Measurements from ENCODE around the gene YAF2.
A peak's percentile ranks its signal among the peaks of the same experiment; 100 is the strongest.

Gene YAF2

GRCh38 chr12:42213954-42214426 is 24.1 kb downstream of the YAF2 start:
- Histone ChIP-seq H3K27me3 (no peaks in the 10 kb centered on the region), H3K9me3 (no peaks in the 10 kb centered on the region), H3K4me1 (peaks cover 0 to 11% (median 7%) of the 10 kb centered on the region in 4 donors), H3K27ac (no peak overlapping the region), H3K36me3 (peaks cover 0 to 15% (median 0%) of the 10 kb centered on the region in 3 donors), H3K4me3 (no peak overlapping the region)
- no peak for TF ChIP-seq CTCF (IDR thresholded peaks at IDR 0.05)
- peak in 1 of 2 donors; percentile 43 for DNase-seq
- intact Hi-C loops (cut with DNase I; ENCODE audit: low total_unique reads): no loop called here

DNA sequence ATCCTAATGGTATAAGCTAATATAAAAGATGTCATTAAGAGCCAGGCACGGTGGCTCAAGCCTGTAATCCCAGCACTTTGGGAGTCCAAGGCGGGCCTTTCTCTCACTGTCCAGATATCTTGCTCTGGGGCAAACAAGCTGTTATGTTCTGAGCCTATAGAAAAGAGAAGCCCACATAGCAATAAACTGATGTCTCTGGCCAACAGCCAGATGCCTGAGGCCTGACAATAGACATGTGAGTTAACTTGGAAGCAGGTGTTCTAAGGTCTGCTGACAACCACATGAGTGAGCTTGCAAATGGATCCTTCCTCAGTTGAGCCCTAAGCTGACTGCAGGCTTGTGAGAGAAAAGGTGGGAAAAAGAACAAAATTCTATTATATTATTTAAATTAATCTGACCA is 25.0 kb downstream of the YAF2 start:
- H3K4me1 ChIP-seq: peaks cover 0 to 11% (median 7%) of the 10 kb centered on the region in 4 donors
- no peak for TF ChIP-seq CTCF (IDR thresholded peaks at IDR 0.05)
- peaks cover 0 to 15% (median 0%) of the 10 kb centered on the region in 3 donors for H3K36me3 ChIP-seq
- H3K4me3 ChIP-seq: no peak overlapping the region
- intact Hi-C loops (cut with DNase I; ENCODE audit: low total_unique reads): no loop called here
- H3K27me3 ChIP-seq: no peaks in the 10 kb centered on the region
- H3K9me3 ChIP-seq: no peaks in the 10 kb centered on the region
- no peak for DNase-seq
- H3K27ac ChIP-seq: no peak overlapping the region

- Histone ChIP-seq H3K27ac (no peak overlapping the region), H3K9me3 (no peaks in the 10 kb centered on the region), H3K36me3 (peaks cover 0 to 22% (median 0%) of the 10 kb centered on the region in 3 donors), H3K4me3 (no peak overlapping the region), H3K27me3 (no peaks in the 10 kb centered on the region), H3K4me1 (peaks cover 0 to under 1% (median 0%) of the 10 kb centered on the region in 4 donors)
- intact Hi-C loops (cut with DNase I; ENCODE audit: low total_unique reads): no loop called here
- DNase-seq: no peak
- no peak for TF ChIP-seq CTCF (IDR thresholded peaks at IDR 0.05)
These were observed 29.5 kb downstream of the YAF2 start for GRCh38 chr12:42208574-42208973.

DNA sequence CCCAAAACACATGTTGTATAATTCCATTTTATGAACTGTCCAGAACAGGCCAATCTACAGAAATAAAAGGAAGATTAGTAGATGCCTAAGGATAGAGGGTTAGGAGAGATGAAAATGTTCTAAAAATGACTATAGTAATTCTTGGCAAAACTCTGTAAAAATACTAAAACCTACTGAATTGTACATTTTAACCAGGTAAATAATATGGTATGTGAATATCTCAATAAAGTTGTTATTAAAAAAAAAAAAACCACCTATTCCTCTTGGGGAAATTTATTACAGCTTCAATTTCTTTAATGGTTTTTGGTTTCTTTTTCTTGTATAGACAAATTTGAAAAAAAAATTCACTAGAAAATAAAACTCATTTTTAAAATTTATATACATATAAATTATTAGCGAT is 33.2 kb downstream of the YAF2 start:
- no peaks in the 10 kb centered on the region for H3K4me1 ChIP-seq
- no peak for DNase-seq
- H3K4me3 ChIP-seq: no peak overlapping the region
- no peaks in the 10 kb centered on the region for H3K27me3 ChIP-seq
- no peak overlapping the region for H3K27ac ChIP-seq
- peaks cover 0 to 15% (median 0%) of the 10 kb centered on the region in 3 donors for H3K36me3 ChIP-seq
- no peak for TF ChIP-seq CTCF (IDR thresholded peaks at IDR 0.05)
- no peaks in the 10 kb centered on the region for H3K9me3 ChIP-seq
- intact Hi-C loops (cut with DNase I; ENCODE audit: low total_unique reads): no loop called here

GRCh38 chr12:42204362-42204761 is 33.7 kb downstream of the YAF2 start:
- Histone ChIP-seq H3K9me3 (no peaks in the 10 kb centered on the region), H3K27me3 (no peaks in the 10 kb centered on the region), H3K4me3 (no peak overlapping the region), H3K36me3 (peaks cover 0 to 11% (median 0%) of the 10 kb centered on the region in 3 donors), H3K27ac (no peak overlapping the region), H3K4me1 (no peaks in the 10 kb centered on the region)
- intact Hi-C loops (cut with DNase I; ENCODE audit: low total_unique reads): no loop called here
- TF ChIP-seq CTCF (IDR thresholded peaks at IDR 0.05): no peak
- DNase-seq: no peak

DNA sequence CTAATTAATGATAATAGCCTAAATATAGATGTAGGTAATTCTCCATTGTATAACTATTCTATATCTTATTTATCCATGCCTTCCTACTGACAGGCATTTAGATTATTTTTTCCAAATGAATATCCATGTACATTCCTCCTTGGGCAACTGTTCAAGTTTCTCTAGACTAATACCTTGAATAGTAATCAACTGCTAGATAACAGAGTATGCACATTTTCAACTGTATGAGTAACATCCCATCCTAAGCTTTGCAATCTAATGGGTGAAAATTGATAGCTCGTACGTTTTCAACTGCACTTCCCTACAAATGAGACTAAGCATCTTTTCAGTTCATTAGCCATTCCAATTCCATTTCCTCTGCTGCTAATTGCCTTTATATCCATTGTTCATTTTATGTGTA is 37.0 kb downstream of the YAF2 start:
- H3K27ac ChIP-seq: no peak overlapping the region
- no peaks in the 10 kb centered on the region for H3K27me3 ChIP-seq
- no peak for TF ChIP-seq CTCF (IDR thresholded peaks at IDR 0.05)
- DNase-seq: no peak
- intact Hi-C loops (cut with DNase I; ENCODE audit: low total_unique reads): no loop called here
- no peaks in the 10 kb centered on the region for H3K9me3 ChIP-seq
- H3K4me3 ChIP-seq: no peak overlapping the region
- peaks cover 5 to 15% (median 8%) of the 10 kb centered on the region in 3 donors for H3K36me3 ChIP-seq
- no peaks in the 10 kb centered on the region for H3K4me1 ChIP-seq
